NCI-H345 treated with DMSO at 0.1 percent for 48 hours (cell line): Measurements from ENCODE around the gene HSPA12B.

Experiments
- DNase-seq: peaks from one replicate; lab custom pipeline; 2025; ENCODE audit not compliant: unreplicated experiment; lab: John Stamatoyannopoulos, UW

Gene HSPA12B, protein sequence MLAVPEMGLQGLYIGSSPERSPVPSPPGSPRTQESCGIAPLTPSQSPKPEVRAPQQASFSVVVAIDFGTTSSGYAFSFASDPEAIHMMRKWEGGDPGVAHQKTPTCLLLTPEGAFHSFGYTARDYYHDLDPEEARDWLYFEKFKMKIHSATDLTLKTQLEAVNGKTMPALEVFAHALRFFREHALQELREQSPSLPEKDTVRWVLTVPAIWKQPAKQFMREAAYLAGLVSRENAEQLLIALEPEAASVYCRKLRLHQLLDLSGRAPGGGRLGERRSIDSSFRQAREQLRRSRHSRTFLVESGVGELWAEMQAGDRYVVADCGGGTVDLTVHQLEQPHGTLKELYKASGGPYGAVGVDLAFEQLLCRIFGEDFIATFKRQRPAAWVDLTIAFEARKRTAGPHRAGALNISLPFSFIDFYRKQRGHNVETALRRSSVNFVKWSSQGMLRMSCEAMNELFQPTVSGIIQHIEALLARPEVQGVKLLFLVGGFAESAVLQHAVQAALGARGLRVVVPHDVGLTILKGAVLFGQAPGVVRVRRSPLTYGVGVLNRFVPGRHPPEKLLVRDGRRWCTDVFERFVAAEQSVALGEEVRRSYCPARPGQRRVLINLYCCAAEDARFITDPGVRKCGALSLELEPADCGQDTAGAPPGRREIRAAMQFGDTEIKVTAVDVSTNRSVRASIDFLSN

DNA sequence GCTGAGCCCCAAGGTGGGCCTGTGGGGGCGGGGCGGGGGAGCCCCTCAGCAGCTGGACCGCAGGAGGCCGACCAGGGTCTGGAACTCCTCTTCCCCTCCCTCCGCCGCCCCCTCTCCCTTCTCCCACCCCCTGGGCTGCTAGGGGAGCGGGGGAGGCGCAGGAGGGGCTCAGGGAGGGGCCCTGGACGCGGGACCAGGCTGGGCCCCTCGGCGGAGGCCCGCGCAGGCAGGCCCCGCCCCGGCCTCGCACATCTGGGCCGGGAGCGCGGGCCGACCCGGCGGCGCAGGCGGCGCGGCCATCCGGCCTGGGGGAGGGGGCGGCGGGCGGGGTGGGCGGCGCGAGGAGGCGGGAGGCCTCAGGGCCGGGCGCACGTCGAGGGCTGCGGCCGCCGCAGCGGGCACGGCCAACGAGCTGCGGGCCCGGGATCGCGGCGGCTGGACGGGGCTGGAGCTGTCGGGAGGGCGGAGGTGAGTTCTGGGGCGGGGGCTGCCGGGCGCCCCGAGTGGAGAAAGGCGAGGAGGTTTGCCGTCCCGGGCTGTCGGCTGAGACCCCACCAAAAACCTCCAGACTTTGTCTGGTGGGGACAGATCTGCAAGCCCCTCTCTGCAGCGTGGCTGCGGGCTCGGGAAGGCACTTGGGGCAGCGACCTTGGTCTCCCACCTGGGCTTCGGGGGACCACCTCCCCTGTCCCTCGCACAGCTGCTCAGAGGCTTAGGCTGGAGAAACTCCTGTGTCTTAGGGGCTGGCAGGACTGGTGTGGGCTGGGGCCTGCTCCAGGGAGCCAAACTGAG lies at the start of gene HSPA12B:
TSS of gene HSPA12B (plus strand) at position 359 of the 792 bp plus-strand sequence. CDS start 5,990 bp downstream, outside the sequence.
- DNase-seq, result no peak

DNA sequence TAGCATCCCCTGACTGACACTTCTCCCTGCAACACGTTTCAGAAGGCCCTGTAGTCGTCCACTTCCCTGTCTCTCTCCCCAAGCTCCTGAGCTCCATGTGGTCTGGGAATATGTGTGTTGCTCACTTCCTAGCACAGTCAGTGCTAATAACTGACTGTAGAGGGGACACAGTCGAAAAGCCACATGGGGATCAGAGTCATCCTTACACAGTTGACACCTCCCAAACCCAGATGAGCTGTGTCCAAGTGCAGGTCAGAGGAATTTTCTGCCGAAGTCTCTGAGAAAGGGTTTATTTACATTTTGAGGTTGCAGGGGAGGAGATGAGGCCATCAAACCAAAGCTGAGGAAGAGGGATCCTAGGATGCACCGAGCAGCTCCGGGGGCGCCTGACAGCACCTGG lies 47.1 kb upstream of the HSPA12B start:
- no peak for DNase-seq

DNA sequence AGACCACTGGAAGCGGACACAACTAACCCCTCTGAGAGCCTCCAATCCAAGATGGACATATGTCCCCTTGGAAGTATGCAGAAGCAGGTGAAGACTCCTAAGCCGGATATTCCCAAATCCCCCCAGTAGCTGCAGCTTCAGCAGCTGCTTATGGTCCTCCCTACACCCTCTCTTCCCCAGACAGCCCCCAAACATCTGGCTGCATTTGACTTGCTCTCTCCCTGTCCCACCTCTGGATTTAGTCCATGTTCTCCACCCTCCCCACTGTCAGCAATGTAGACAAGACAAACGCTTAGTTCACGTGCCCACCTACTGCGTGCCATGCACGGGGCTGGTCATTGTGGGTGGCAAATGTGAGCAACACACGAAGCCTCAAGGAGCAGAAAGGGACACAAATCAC lies 46.1 kb upstream of the HSPA12B start:
- no peak for DNase-seq

DNA sequence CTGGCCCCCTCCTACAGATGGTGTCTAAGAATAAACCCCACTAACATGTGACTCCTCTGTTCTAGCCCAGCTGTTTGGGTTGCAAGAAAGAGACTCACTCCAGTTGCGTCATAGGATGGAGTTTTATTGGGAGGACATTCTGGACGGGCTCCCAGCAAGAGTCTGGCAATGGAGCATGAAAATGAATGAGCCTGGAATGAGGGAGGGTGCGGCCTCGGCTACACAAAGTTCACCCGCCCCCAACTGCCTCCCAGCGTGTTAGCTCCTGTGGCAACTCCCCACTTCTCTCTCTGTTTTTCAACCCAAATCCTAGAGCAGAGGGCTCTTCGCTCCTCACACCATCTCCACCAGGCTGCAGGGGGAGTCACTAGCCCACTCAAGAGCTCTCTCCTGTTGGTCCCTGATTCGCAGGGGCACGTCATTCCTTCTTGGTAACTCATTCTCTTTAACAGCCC lies 45.6 kb upstream of the HSPA12B start:
- DNase-seq, result no peak

DNA sequence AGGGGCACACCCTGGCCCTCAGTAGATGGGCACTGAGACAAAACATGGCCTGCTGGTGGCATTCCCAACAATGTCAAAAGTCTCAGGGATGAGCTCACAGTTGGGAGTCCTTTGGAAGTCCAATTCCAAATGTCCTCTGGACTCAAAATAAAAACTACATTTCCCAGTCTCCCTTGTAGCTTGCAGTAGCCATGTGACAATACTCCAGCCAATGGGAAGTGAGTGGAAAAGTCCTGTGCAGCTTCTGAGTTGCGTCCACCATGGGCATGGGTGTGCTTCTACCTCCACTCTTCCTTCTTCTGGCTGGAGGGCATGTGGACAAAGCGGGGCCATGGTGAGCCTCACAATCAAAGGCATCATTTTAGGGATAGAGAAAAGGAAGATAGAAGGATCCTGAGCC lies 44.8 kb upstream of the HSPA12B start:
- no peak for DNase-seq

DNA sequence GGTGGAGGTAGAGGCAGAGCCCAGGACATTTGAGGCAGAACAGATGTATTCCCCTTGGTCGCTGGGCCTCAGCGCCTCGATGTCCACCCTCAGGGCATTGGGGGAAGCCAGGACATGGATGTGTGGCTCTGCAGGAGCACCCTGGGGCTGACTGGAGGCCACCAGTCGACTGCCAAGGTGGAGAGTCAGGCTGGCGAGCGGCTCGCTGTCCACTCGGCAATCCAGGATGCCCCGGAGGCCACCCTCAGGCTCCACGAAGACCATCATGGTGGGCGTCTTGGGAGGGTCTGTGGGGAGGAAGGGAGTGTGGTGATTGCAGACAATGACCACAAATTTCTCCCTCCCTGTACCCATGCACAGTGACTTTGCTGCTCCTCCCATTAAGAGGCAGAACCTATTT lies 42.5 kb upstream of the HSPA12B start:
- no peak for DNase-seq

DNA sequence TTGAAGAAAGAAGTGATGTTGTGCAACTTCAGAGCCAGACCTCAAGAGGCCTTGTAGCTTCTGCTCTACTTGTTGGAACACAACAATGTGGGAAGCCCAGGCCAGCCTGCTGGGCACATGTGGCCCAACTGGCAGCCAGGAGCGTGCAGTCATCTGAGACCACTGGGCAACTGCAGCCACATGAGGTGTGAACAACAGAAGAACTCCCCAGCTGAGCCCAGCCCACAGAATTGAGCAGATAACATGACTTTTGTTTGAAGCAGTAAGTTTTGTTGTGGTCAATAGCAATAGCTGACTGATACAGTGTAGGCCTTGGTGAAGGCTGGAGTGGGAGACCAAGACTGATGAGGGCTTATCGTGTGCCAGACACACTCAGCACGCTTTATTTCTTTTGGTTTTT lies 42.1 kb upstream of the HSPA12B start:
- DNase-seq, result no peak

DNA sequence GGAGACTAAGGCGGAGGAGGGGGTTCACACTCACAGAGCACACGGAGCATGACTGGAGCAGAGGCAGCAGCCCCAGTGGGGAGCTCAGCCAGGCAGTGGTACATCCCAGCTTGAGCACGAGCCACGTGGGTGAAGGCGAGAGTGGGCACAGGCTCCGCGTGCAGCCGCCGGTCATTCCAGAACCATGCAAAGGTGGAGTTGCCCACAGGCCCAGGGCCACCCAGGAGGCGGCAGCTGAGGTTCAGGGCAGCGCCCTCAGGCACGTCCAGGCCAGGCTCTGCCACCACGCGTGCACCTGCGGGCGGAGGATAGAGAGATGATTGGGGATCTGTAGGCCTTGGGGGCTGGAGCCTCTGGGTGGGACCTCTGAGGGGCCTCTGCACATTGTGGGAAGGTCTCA lies 41.2 kb upstream of the HSPA12B start:
- DNase-seq, result no peak

DNA sequence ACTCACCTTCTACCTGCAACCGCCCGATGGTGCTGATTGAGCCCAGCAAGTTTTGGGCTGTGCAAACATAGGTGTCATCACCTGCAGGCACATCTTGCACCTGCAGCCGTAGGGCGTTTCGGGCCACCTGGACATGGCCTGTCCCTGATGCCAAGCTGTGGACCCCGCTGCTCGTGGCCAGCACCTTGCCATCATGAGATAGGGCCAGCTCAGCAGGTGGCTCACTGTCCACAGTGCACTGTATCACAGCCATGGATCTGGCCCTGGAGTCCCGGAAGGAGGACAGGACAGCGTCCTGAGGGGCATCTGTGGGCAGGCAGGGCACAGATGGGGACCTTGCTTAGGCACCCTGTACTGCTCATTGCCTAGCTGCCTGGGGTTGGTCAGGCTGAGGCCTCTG lies 40.6 kb upstream of the HSPA12B start:
- no peak for DNase-seq

DNA sequence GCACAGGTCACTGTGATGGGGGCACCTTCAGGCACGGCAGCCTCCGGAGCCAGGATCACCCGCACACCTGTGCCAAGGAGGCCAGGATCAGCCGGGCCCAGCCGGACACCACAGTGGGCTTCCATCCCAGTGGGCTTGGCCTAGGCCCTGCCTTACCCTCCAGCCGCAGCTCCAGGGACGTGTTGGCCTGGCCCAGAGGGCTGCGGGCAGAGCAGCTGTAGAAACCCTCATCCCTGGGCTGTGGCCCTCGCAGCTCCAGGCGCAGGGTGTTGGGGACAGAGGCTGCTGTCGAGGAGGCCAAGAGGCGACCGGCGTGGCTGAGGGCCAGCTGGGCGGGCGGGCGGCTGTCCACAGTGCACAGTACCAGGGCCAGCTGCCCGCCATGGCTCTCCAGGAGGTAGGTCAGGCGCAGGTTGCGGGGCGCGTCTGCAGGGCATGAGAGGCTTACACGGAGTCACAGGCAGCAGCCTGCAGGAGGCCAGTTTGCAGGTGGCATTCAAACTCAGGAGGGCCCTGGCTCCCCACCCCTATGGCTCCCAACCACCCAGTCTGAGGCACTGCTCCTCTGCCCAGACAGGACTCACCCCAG lies 39.7 kb upstream of the HSPA12B start:
- DNase-seq, result no peak

DNA sequence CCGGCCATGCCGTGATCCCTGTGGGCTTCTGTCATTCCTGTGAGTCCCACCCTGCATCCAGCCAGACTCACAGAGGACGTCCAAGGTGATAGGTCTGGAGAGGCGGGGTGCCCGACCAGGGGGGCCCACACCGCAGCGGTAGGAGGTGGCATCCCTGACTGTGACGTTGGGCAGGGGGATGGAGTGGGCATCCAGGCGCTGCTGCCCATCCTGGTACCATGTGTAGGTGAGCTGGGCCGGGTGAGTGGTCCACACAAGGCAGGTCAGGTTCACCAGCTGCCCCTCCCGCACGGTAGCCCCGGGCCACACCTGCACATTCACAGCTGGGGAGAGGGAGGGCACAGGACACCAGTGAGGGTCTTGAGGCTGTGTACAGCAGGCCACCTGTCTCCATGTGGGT lies 39.1 kb upstream of the HSPA12B start:
- no peak for DNase-seq

DNA sequence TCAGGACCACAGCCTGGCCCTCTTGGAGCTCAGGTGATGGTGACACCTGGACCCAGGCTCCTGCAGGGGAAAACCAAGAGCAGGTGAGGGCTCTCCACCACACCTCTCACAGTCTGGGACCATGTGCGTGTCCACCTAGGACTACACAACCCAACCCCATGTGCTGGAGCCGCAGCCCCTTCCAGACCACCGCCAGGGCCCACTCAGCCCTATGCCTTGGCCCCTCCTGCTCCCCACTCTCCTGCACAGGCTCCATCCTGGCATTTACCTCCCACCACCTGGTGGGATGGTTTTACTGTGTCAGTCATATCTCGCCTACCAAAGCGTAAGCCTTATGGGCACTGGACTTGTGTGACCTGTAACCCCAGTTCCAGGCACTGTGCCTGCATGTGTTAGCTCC lies 37.6 kb upstream of the HSPA12B start:
- no peak for DNase-seq

DNA sequence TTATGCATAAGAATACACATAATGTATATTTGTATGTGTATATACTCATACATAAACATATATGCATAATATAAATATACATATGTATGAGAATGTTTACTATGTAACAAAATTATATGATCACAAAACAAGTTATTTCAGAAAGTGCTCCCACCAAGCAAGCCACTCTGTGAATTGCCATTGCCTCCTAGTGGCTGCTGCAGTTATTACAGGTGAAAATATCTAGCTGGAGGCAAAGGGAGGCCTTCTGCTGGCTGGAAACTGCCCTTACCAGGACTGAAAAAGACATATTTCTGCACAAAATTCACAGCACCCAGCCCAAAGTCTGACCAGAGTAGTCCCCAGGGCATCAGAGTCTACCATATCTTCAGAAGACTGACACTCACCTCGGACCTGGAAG lies 36.3 kb upstream of the HSPA12B start:
- DNase-seq, result no peak

DNA sequence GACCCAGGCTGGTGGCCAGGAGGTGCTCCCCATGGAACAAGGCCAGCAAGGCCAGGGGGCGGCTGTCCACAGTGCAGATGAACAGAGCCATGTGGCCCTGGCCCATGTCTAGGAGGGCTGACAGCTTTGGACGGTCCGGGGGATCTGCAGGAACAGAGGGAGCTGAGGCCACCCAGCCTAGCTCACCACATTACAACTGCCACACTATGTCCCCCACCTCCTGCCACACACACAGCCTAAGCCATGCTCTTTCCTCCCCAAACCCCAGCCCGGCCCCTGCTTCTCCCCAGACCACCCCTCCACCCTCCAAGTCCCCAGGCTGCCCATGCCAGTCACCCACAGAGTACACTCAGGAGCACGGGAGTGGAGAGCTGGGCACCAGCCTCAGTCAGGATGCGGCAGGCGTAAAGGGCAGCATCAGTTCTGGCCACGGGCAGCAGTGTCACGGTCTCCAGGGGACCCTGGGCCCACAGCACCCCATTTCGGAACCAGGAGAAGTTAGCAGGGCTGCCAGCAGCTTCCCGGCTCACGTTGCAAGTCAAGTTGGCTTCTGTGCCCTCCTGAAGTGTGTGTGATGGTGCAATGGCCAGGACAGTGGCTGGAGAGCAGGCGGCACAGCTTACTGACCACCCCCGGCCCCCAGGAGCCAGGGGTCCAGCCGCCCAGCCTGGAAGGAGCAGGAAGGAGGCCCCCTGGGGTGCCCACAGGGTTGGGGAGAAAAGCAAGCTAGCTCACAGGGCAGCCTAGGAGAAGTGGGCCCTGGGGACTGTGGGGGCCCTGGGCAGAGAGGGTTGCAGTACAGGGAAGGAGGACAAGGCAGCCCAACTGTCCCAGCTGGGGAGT lies 35.5 kb upstream of the HSPA12B start:
- no peak for DNase-seq

DNA sequence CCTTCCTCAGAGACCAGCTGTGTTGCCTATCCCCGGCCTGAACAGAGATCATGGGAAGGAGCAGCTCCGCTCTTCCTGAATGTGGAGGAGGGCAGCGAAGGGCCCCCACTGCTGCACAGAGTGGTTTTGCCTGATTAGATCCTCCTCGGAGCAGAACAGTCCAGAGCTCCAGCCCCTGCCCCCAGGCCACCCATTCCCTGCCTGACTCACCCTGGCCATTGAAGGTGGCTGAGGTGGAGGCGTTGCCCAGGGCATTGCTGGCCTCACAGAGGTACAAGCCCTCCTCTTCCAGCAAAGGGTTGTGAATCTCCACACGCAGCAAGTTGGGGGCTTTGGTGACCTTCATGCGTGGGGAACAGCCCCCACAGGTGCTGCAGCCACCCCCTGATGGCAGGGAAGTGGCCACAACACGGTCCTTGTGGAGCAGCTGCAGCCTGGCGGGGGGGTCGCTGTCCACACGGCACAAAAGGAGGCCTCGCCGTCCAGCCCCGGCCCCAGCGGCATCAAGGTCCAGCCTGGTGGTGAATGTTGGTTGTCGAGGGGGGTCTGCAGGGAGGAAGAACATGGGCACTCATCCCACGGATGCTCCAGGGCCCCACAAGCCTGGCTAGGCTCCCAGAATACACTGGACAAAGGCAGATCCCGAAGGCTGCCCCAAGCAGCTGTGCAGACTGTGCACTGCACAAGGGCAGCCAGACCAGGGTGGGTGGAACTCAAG lies 34.7 kb upstream of the HSPA12B start:
- no peak for DNase-seq

DNA sequence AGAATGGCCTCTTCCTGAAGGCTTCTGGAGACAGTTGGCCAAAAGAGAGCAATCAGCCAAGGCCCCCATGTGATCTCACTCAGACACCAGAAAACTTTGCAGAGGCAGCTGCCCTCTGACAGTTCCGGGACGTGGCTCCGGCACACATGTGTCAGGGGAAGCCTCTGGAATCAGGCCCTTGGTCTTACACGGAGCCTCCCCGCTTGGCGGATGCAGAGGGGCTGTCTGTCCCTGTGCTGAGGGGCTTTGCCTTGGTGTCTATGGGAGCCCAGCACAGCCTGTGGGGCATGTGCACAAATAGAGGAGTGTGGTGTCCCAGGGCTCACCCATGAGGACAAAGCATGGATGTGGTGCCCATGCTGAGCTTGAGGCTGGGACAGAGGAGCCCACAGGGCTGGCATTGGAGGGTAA lies 33.9 kb upstream of the HSPA12B start:
- DNase-seq, result no peak

DNA sequence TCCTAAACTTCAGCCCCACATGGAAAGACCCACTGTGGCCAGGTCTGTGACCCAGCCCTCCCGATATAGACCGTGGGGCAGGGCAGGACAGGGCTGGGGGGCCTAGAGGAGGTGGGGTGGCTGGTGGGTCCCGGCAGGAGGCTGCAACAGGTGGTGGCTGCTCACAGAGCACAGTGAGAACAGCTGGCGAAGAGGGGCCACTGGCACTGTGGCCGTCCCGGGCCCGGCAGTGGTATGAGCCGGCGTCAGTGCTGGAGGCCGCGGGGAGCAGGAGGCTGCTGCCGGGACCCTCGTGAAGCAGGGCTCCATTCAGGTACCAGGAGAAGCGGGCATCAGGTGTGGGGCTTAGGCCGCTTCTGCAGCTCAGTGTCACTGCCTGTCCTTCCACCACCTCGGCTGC lies 33.4 kb upstream of the HSPA12B start:
- no peak for DNase-seq

DNA sequence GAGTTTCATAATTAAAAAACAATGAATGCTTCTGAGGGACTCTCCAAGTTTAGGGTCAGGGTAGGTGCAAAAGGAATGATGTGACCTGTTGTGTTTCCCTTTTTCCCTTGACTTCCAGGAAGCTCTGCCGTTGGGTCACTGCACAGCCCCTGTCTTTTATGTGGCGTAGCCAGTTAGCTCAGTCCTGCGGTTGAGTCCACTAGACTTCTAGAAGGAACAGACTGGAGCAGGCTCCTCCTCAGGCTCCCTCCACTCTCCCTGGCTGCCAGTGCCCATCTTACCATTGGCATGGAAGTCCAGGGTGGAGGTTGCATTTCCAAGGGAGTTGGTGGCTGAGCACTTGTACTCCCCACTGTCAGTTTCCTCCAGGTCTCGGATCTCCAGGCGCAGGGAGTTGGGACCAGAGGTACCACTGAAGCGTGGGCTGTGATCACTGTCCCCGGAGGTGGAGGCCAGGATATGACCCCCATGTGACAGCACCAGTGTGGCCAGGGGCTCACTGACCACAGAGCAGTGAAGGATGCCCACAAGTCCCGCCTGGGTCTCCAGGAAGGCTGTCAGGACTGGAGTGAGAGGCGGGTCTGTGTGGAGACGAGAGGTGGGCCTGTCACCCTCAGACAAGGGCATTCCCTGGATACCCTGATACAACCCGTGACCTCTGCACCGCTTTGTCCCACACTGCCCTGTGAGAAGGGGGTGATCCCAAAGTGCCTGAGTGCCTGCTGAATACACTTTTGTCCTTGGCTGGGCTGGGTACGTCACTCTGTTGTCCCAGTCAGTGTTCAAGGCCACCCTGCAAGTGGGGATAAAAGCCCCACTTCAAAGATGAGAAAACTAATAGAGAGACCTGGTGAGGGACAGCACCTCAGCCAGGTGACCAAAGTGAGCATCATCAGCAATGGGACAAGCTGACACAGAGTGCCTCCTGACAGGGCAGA lies 31.2 kb upstream of the HSPA12B start:
- no peak for DNase-seq
